Activated T-helper 2 cell treated with anti-CD3 and anti-CD28 coated beads, Interferon-gamma antibody, Interleukin-2, Interleukin-4, amounts not matched to agents 10 μg/mL and 5 μg/mL and 100 μg/mL, durations not matched to agents 14 hours and 24 hours and 36 hours (primary cell): Measurements from ENCODE around the gene UGT2B10. TPM values are rescaled to one million over a fixed set of nuclear protein-coding genes. Genes with fewer than 3 reads are reported as not detected.

Experiments used
- DNase-seq: peaks from one replicate; pipeline ENCODE4 v3.0.0; 2021; ENCODE audit warnings: low spot score
- H3K27ac Mint-ChIP-seq: one replicate; pipeline ENCODE4 v1.8.0; 2021; ENCODE audit warnings: mixed read lengths
- H3K27me3 Mint-ChIP-seq: one replicate; pipeline ENCODE4 v1.8.0; 2021; ENCODE audit warnings: low read depth, mixed read lengths
- H3K36me3 Mint-ChIP-seq: one replicate; pipeline ENCODE4 v1.8.0; 2021; ENCODE audit warnings: low read depth, mixed read lengths
- H3K4me1 Mint-ChIP-seq: one replicate; pipeline ENCODE4 v1.8.0; 2021; ENCODE audit warnings: low read depth, mixed read lengths
- H3K4me3 Mint-ChIP-seq: one replicate; pipeline ENCODE4 v1.8.0; 2021; ENCODE audit warnings: low read depth, mild to moderate bottlenecking, moderate library complexity, mixed read lengths
- H3K9me3 Mint-ChIP-seq: one replicate; pipeline ENCODE4 v1.8.0; 2021; ENCODE audit warnings: mixed read lengths
- intact Hi-C: fragments of 100-400 bp; cut with micrococcal nuclease; formaldehyde crosslinking; loops from one replicate; pipeline ENCODE4 v1.15.1; 2023
- total RNA-seq: library from RNA; stranded (reverse); gene quantifications from 2 replicates; pipeline ENCODE4 v1.2.3, GENCODE V29; 2022

Gene UGT2B10
- total RNA-seq, 1 donor from 2014 or later: not detected

- Mint-ChIP-seq H3K27ac (no peak overlapping the region), H3K4me1 (no peaks in the 10 kb centered on the region), H3K36me3 (no peaks in the 10 kb centered on the region), H3K27me3 (no peaks in the 10 kb centered on the region), H3K9me3 (no peaks in the 10 kb centered on the region), H3K4me3 (no peak overlapping the region)
- intact Hi-C loops: no loop called here
- DNase-seq: no peak
Observed at GRCh38 chr4:68877555-68877954, 61.8 kb downstream of the UGT2B10 start.

DNA sequence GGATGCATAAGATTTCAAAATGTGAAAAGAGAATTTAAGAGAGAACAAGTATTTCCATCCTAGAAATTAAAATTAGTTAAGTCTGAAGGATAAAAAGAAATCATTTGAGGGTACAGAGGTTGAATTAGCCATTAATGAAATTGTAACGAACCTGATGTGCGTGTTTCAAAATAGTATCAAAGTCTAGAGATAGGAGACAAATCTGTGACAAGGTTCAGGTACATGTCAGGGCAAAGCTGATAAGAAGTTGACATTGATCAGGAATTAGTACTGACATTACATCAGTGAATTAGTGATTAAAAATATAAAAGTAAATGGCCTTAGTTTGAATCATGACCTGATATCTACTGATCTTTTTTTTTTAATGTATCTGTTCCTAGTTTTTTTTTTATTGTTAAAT lies 62.3 kb downstream of the UGT2B10 start:
- intact Hi-C loops: no loop called here
- Mint-ChIP-seq H3K27ac (no peak overlapping the region), H3K36me3 (no peaks in the 10 kb centered on the region), H3K27me3 (no peaks in the 10 kb centered on the region), H3K4me3 (no peak overlapping the region), H3K4me1 (no peaks in the 10 kb centered on the region), H3K9me3 (no peaks in the 10 kb centered on the region)
- DNase-seq: no peak

Other genes with a start within 250 kb of the UGT2B10 start
- not detected in 2 replicates for gene UGT2B17, start 239.7 kb upstream of the UGT2B10 start, total RNA-seq
- not detected in 2 replicates for gene UGT2B15, start 145.3 kb upstream of the UGT2B10 start, total RNA-seq
- gene UGT2A3, start 135.8 kb downstream of the UGT2B10 start, total RNA-seq: not detected in 2 replicates